GM21390 (cell line): ENCODE data around the gene DEDD.

ENCODE experiments used
- ATAC-seq: cut with Tn5 transposase; IDR thresholded peaks from one replicate; pipeline ENCODE4 v1.9.1; 2021; ENCODE audit not compliant: unreplicated experiment

DEDD gene

GRCh38 chr1:161164901-161165610, 32.6 kb upstream of the DEDD start:
- ATAC-seq = no peak

- no peak for ATAC-seq
These were observed 31.3 kb upstream of the DEDD start for GRCh38 chr1:161163793-161164192.

GRCh38 chr1:161162806-161163205, 30.3 kb upstream of the DEDD start:
- ATAC-seq = no peak

DNA sequence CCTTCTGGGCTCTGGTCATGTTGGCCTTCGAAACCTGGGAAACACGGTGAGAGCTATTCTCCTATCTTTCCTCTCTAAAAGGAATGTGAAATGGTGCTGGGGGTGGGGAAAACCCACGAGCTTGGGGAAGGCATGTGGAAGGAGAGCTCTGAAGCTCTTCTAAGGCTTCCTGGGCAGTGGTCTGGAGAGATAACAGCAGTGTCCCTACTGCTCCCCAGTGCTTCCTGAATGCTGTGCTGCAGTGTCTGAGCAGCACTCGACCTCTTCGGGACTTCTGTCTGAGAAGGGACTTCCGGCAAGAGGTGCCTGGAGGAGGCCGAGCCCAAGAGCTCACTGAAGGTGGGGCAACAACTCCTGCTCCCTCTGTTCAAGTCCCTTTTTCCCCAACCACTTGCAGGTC, 29.6 kb upstream of the DEDD start:
- ATAC-seq = no peak

- ATAC-seq = no peak
These were observed 29.2 kb upstream of the DEDD start for GRCh38 chr1:161161652-161162051.

GRCh38 chr1:161160671-161161145, 28.2 kb upstream of the DEDD start:
- ATAC-seq = no peak

GRCh38 chr1:161159913-161160243, 27.4 kb upstream of the DEDD start:
- ATAC-seq = no peak

- ATAC-seq = peak; percentile 72
These were observed 26.8 kb upstream of the DEDD start, which contains the start of gene USP21 for GRCh38 chr1:161159087-161159912. Gene USP21 (plus strand): TSS chr1:161159500. CDS start chr1:161160641, 1,141 bp downstream.

- no peak for ATAC-seq
These were observed 26.0 kb upstream of the DEDD start for GRCh38 chr1:161158316-161159010.

DNA sequence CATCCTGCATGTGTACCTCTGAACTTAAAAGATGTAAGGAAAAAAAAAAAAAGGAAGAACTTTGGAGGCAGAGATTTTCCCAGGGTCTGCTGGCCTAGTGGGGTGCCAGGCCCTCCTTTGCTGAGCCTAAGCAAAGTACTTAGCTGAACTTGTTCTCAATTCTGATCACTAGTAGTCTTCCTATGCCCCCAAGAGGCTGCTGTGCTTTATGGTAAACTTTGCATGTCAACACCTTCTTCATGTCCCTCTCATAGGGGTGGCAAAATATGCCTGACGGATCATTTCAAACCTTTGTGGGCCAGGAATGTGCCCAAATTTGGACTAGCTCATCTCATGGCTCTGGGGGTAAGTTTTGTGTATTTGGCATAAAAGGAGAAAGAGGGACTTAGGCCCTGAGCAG, 25.4 kb upstream of the DEDD start:
- ATAC-seq = no peak

DNA sequence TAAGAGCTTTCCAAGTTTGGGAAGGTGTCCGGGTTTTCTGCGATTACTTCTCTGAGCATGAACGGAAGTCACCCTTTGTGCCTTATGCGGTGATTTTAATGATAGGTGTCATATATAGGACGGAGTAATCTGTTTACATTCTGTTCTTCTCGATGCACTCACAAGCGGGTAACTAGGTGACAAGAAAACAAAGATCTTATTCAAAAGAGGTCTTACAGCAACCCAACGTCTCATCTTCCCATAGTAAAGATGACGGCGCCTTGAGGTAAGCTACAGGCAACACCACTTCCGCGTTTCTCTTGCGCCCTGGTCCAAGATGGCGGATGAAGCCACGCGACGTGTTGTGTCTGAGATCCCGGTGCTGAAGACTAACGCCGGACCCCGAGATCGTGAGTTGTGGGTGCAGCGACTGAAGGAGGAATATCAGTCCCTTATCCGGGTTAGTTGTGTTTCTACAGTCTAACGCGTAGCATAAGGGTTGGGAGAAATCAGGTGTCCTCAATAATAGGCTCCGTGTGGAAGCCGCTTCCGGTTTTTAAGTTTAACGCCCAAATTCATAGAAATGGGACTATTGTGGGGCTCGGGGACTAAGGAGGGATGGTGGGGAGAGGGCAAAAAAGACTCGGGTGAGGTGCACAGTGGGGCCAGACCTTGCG, 21.3 kb upstream of the DEDD start, which contains the start of gene UFC1:
Gene UFC1, plus strand, starts transcription at position 297 of the 656 bp plus-strand sequence. Its CDS starts 20 bp downstream, at position 317.
- ATAC-seq = peak; percentile 89

- no peak for ATAC-seq
These were observed 20.7 kb upstream of the DEDD start for GRCh38 chr1:161153176-161153575.

DNA sequence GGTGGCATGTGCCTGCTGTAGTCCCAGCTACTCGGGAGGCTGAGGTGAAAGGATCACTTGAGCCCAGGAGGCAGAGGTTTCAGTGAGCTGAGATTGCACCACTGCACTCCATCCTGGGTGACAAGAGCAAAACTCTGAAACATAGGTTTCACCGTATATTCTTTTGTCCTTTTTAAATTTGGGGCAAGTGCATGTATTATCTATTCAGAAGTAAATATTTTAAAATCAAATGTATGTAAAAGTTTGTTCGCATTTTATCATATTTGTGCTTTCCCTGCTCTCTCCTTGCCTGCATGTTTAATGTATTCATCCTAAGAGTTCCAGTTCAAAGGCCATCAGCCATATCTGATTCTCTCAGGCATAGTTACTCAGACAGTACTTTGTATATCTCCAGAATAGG, 13.4 kb upstream of the DEDD start:
- no peak for ATAC-seq

- no peak for ATAC-seq
These were observed 8.4 kb upstream of the DEDD start for GRCh38 chr1:161140755-161141400.

- ATAC-seq = no peak
These were observed 7.3 kb upstream of the DEDD start for GRCh38 chr1:161139766-161140165.

DNA sequence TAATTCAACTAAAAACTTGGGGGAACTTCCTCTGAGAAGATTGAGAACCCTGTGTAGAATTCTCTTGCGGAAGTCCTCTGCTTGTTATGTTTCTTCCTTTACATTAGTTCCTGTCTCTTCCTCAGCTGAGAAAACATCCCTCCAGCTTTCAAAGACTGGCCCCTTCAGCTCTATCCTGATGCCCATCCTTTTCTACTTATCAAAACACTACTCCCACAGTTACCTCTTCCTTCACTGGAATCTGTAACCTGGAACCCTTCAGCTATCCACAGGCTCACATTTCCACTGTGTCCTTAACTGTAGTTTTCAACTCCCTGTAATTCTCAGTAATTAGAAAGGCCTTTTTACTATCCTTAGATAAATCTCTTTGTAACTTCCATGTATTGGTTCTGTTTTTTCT, 6.0 kb upstream of the DEDD start:
- no peak for ATAC-seq

DNA sequence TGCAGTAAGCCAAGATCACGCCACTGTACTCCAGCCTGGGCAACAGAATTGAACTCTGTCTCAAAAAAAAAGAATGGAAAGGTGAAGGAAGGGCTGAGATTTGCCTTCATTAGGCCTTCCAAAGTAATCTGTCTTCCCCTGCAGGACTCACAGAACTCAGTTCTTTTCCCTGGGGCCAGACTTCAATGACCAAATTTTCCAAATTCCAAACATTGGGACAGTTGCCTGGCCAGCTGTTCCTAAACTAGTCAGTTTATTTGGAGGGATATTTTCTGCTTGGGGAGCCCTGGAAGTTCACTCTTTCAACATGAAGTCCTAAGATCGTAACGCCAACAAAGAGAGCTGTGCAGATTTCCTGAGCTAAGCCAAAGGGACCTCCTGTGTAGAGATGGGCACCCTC, 5.4 kb upstream of the DEDD start:
- ATAC-seq = no peak

DNA sequence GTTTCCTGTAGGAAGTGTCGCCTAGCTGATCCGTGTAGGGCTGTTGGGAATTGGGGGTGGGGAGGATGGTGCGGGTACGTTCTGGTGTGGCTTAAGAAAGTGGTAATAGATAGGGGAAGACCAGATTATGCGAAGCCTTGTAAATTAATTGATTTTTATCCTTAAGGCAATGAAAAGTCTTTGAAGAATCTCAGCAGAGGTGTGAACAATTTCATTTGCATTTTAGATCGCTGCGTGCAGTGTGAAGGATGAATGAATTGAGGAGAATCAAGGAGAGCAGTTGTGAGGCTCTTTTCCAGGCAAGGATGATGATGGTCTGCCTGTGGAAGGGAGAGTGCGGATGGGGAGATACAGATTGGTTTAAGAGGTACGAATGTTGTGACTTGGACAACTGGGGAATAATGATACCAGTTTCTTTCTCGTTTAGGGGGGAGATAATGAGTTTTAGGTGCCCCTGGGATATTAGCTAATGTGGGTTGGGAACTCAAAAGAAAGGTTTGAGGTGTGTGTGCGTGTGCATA, 813 bp upstream of the DEDD start:
- ATAC-seq = no peak

GRCh38 chr1:161131523-161132409, 701 bp downstream of the DEDD start:
- no peak for ATAC-seq
